ENCODE measurements around the gene MAN2B1. TPM values are rescaled to one million over a fixed set of nuclear protein-coding genes. Genes with fewer than 3 reads are reported as not detected.

MAN2B1 gene
- total and polyA plus RNA-seq, 2 of the 13 experiments (the other 11 are each of a cell fraction or from before 2014, with no cell fraction given): 23.6 to 23.8 TPM

GRCh38 chr19:12628040-12629022 is 38.2 kb downstream of the MAN2B1 start (continued):
- TF ChIP-seq ZBTB33 (CRISPR knock-in tag; IDR thresholded peaks at IDR 0.05): no peak

- Histone ChIP-seq H3K4me3 (replicated peaks in 1 of 3; ENCODE audit: insufficient read depth in 1 of 3, low read depth in 2 of 3, low read length in 3 of 3) (no peak overlapping the region), H3K27ac (ENCODE audit: extremely low read length, insufficient read depth, low read length) (no peak overlapping the region), H3K27me3 (ENCODE audit: control insufficient read depth in 1 of 2, insufficient read depth in 2 of 2, low read length in 2 of 2) (no peaks in the 10 kb centered on the region), H3K36me3 (replicated peaks in 1 of 2; ENCODE audit: control insufficient read depth in 1 of 2, insufficient read depth in 2 of 2, low read length in 2 of 2) (peaks cover 7 to 37% of the 10 kb centered on the region in 2 experiments; a peak in 4 of 5 replicates), H2AFZ (ENCODE audit: low read length) (no peak overlapping the region), H3K4me1 (ENCODE audit: insufficient read depth, low read length) (peaks cover 9% of the 10 kb centered on the region), H3K4me2 (ENCODE audit: low read depth, low read length) (no peak overlapping the region), H3K9ac (ENCODE audit: insufficient read depth, low read depth, low read length) (no peak overlapping the region), H4K20me1 (ENCODE audit: insufficient read depth, low read length) (no peaks in the 10 kb centered on the region), H3K79me2 (ENCODE audit: insufficient read depth, low read length) (peaks cover 5% of the 10 kb centered on the region), H3K9me3 (ENCODE audit: low read length) (no peaks in the 10 kb centered on the region)
- in situ Hi-C loops (cut with HindIII; ENCODE audit: extremely low pct_ligation_motif_present, low pct_unique_long_range_greater_than_20kb) (no loop called here), intact Hi-C loops (cut with micrococcal nuclease; ENCODE audit: unreplicated experiment) (no loop called here)
- DNase-seq (ENCODE audit: low spot score) (no peak), ATAC-seq (no peak), FAIRE-seq (no peak)
- BruUV-seq (replicated peaks): no TSS peak
- 96% methylated on average over 8 of the region's 8 CpGs for WGBS (ENCODE audit: low lambda C conversion rate)
- CTCF ChIA-PET (ENCODE audit: low intra/inter-chr PET ratio, low total read pairs): no interaction called here
- TF ChIP-seq HOXA5 (CRISPR knock-in tag; IDR thresholded peaks at IDR 0.05) (no peak), ZNF770 (CRISPR knock-in tag; IDR thresholded peaks at IDR 0.05) (peak; percentile 50; the same call in 1 of the 2 replicates)
- POLR2A ChIA-PET: interaction anchor here (0.9 kb wide), 1 partner anchor 16 kb away, joined by 3 read pairs; the partner anchor contains the start of genes ZNF490 and ZNF791
These were observed 39.6 kb downstream of the MAN2B1 start for GRCh38 chr19:12626958-12627357.

Data from HepG2 (cell line).